Adrenal gland (tissue), 12 donors: ENCODE results near the gene SLC2A9. TPM values are rescaled to one million over a fixed set of nuclear protein-coding genes. Genes with fewer than 3 reads are reported as not detected.

Source experiments
- DNase-seq, 7 donors: peaks; one replicate each; pipeline ENCODE4 v3.0.0-alpha.2; 2019 to 2020
- H3K27ac ChIP-seq, 5 donors: fragments of 200-600 bp; sonication (generic) in 4 of 5; 1 replicate in 3 of 5; 2 replicates in 2 of 5; pipeline versions ENCODE4 v1.5.1 to v1.8.0; 2016 to 2020; ENCODE audit warnings: mild to moderate bottlenecking in 1 of 5
- H3K27me3 ChIP-seq: fragments of 200-600 bp; 2 replicates; pipeline ENCODE4 v1.8.0; 2021
- H3K36me3 ChIP-seq, 2 donors: fragments of 200-600 bp; replicated peaks in 1 of 2; 1 replicate in 1 of 2; 2 replicates in 1 of 2; pipeline versions ENCODE4 v1.5.1 to v1.8.0; 2018 to 2022
- H3K4me1 ChIP-seq, 2 donors: fragments of 200-600 bp; replicated peaks in 1 of 2; 1 replicate in 1 of 2; 2 replicates in 1 of 2; pipeline versions ENCODE4 v1.5.1 to v1.8.0; 2018 to 2021
- H3K4me3 ChIP-seq, 4 donors: fragments of 200-600 bp; sonication (generic) in 3 of 4; one replicate each; pipeline ENCODE4 v1.5.1; 2016 to 2018
- H3K9me3 ChIP-seq, 3 donors: fragments of 200-600 bp; sonication (generic) in 1 of 3; replicated peaks in 1 of 3; 1 replicate in 2 of 3; 2 replicates in 1 of 3; pipeline versions ENCODE4 v1.5.1 to v1.8.0; 2016 to 2021
- POLR2A ChIP-seq, 2 donors: fragments of 450-650 bp; IDR thresholded peaks; one replicate each; pipeline ENCODE4 v1.6.1; 2017; ENCODE audit warnings: antibody characterized with exemption in 2 of 2, mild to moderate bottlenecking in 2 of 2, moderate library complexity in 1 of 2
- WGBS, 4 donors: extraction: QIAGEN DNeasy Blood & Tissue Kit in 2 of 4; methylation state at CpG; one replicate each; pipeline versions ENCODE4 v1.1.5 to v1.1.7; 2013 to 2017; 5-methylcytosine and 5-hydroxymethylcytosine counted together
- intact Hi-C, 2 donors: fragments of 100-400 bp; cut with DNase I; formaldehyde crosslinking; loops; one replicate each; pipeline versions ENCODE4 v1.14.1 to v1.15.0; 2022 to 2023
- polyA plus RNA-seq, 3 donors: library from polyadenylated mRNA; stranded (reverse); fragments of 200-250 nt in 2 of 3; fragments of 350-450 nt in 1 of 3; fragmentation: Illumina TruSeq in 1 of 3; extraction: RNeasy Lipid Tissue Mini Kit (QIAGEN cat#74804) in 1 of 3; gene quantifications; one replicate each; pipeline ENCODE4 v1.2.3, GENCODE V29; 2013 to 2014
- total RNA-seq, 9 donors: library from RNA; depleted of rRNA in 4 of 9; stranded (reverse); fragments of >200 nt in 4 of 9; fragments of 120-200 nt in 1 of 9; fragmentation: NEBNext Ultra II Directional in 1 of 9; extraction: Animal tissue kit (Norgen Biotek cat#: 25700) in 1 of 9; gene quantifications; one replicate each; pipeline versions ENCODE4 v1.1.0 to v1.2.4, GENCODE V29; 2013 to 2023
- TF ChIP-seq, protein P1 (sequence below), 6 experiments: fragments of 450-650 bp in 4 of 6; fragments of 200-600 bp in 2 of 6; sonication (generic) in 1 of 6; IDR thresholded peaks; 1 replicate in 5 of 6; 2 replicates in 1 of 6; pipeline versions ENCODE4 v1.5.1 to v1.8.0; 2016 to 2021; ENCODE audit warnings: antibody characterized with exemption in 6 of 6, mild to moderate bottlenecking in 2 of 6, moderate library complexity in 1 of 6
- donor health status: healthy with polysubstance abuse.
- donor health status: Bipolar disorder and iron deficiency.
- donor health status: DM: yes; HTN: yes; CAD: no.
- donor health status: DM: no; HTN: no; CAD: no.
- donor health status: DM: no; HTN: no; CAD: no.
- donor health status: DM: yes; HTN: yes; CAD: no.

The SLC2A9 gene
- total and polyA plus RNA-seq, 12 donors: 1.8 to 16.6 (median 8.5) TPM

DNA sequence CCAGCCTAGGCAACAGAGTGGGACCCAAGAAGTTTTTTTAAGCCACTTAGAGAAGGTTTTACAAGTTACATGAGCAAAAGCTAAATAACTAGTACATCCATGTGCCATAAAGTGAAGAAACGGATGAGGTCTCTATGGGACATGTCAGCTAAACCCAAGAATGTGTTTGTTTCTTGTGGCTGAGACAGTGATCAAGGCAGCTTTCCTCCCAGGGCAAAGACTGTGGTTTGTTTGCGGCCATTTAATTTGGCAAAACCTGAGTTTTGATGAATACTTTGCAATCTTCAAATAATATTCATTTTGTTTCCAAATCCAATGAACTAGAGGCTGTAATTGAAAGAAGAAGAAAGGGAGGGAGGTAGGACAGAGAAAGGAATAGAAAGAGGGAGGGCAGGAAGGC is 44.9 kb upstream of the SLC2A9 start:
- peaks cover 0 to 14% of the 10 kb centered on the region in 2 donors for H3K4me1 ChIP-seq
- no peak for DNase-seq
- no peaks in the 10 kb centered on the region for H3K36me3 ChIP-seq
- intact Hi-C loops: loop anchor here in 1 of 2 donors (5.0 kb wide), 1 partner anchor 44 kb away; the partner anchor contains the start of gene SLC2A9
- no peak overlapping the region for H3K27ac ChIP-seq
- no peak overlapping the region for H3K4me3 ChIP-seq
- WGBS, 4 donors: 45 to 72% (median 58%) methylated on average over 2 of the region's 2 CpGs
- no peaks in the 10 kb centered on the region for H3K27me3 ChIP-seq
- no peaks in the 10 kb centered on the region for H3K9me3 ChIP-seq
- TF ChIP-seq, protein P1, sequence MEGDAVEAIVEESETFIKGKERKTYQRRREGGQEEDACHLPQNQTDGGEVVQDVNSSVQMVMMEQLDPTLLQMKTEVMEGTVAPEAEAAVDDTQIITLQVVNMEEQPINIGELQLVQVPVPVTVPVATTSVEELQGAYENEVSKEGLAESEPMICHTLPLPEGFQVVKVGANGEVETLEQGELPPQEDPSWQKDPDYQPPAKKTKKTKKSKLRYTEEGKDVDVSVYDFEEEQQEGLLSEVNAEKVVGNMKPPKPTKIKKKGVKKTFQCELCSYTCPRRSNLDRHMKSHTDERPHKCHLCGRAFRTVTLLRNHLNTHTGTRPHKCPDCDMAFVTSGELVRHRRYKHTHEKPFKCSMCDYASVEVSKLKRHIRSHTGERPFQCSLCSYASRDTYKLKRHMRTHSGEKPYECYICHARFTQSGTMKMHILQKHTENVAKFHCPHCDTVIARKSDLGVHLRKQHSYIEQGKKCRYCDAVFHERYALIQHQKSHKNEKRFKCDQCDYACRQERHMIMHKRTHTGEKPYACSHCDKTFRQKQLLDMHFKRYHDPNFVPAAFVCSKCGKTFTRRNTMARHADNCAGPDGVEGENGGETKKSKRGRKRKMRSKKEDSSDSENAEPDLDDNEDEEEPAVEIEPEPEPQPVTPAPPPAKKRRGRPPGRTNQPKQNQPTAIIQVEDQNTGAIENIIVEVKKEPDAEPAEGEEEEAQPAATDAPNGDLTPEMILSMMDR (IDR thresholded peaks at IDR 0.05): no peak
- TF ChIP-seq POLR2A (IDR thresholded peaks at IDR 0.05): no peak

DNA sequence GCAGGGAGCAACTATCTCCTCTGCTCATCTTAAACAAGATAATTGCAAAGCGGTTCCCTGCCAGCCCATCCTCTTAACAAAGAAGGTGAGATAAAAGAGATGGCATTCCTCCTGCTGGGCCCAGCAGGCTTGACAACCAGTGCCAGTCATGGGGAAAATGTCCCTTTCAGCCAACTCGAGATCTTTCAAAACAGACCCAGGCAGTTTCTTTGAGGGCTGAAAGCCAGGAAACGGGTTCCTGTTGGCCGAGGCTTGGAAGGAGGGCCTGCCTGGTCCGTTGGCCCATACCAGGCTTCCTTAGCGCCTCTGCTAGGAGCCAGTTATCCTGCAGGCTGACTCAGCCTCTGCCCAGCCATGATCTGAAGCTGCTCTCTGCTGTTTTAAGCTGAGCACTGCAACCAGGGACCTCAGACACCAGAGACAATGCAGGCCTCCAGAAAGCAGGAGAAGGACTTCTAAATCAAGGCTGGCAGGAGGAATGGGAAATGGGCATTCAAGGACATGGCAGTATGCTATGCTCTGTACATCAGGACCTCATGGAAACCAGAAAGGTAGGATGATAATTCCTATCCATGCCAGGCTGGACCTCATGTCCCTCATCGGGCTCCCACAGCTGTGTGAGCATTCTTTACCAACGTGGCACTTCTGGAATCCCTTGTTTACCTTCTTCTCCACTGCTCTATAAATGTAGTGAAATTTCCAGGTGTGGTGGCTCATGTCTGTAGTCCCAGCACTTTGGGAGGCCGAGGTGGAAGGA is 42.4 kb upstream of the SLC2A9 start:
- TF ChIP-seq, protein P1 (IDR thresholded peaks at IDR 0.05): peak; percentile 52 to 98 (median 93)
- TF ChIP-seq POLR2A (IDR thresholded peaks at IDR 0.05): no peak
- Histone ChIP-seq H3K36me3 (no peaks in the 10 kb centered on the region), H3K27me3 (no peaks in the 10 kb centered on the region), H3K27ac (peak overlapping the region in 2 of 5 donors; percentile 53 to 67), H3K4me1 (peaks cover 0 to 14% of the 10 kb centered on the region in 2 donors), H3K9me3 (no peaks in the 10 kb centered on the region), H3K4me3 (no peak overlapping the region)
- DNase-seq: peak; percentile 77 to 93 (median 88)
- WGBS, 4 donors: 40 to 51% (median 47%) methylated on average over 7 to 9 of the region's 9 CpGs
- intact Hi-C loops: loop anchor here (5.0 kb wide), 2 partner anchors 41 to 301 kb away; partner anchors contain the start of gene SLC2A9 (in 1 of the 2)

DNA sequence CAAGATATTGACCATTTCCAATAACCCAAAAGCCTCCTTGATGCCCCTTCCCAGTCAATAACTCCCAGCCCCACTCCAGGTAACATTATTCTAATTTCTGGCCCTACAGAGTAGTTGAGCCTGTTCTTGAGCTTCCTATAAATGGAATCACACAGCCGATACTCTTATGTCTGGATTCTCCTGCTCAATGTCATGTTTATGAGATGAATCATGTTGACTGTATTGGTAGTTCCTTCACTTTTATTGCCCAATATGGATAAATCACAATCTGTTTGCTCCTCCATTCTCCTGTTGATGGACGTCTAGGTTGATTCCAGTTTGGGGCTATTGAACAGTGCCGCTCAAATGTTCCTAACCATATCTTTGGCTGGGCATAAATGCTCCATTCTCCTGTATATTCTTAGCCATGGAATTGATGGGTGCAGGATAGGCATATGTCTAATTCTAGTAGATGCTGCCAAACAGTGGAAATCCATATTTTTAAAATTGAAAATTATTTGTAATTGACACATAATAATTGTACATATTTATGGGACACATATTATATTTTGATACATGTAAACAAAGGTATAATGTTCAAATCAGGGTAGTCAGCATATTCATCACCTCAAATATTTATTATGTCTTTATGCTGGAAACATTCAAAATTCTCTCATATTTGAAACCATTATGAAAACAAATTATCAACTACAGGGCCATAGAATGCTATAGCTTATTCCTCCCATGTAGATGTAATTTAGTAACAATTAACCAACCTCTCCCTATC is 40.5 kb upstream of the SLC2A9 start:
- TF ChIP-seq, protein P1 (IDR thresholded peaks at IDR 0.05): no peak
- no peak for TF ChIP-seq POLR2A (IDR thresholded peaks at IDR 0.05)
- no peak overlapping the region for H3K4me3 ChIP-seq
- H3K36me3 ChIP-seq: no peaks in the 10 kb centered on the region
- no peaks in the 10 kb centered on the region for H3K27me3 ChIP-seq
- DNase-seq: no peak
- WGBS, 4 donors: 76 to 87% (median 83%) methylated on average over 3 of the region's 3 CpGs
- peaks cover 0 to 14% of the 10 kb centered on the region in 2 donors for H3K4me1 ChIP-seq
- no peak overlapping the region for H3K27ac ChIP-seq
- H3K9me3 ChIP-seq: no peaks in the 10 kb centered on the region
- intact Hi-C loops: loop anchor here (5.0 kb wide), 2 partner anchors 40 to 300 kb away; partner anchors contain the start of gene SLC2A9 (in 1 of the 2)

DNA sequence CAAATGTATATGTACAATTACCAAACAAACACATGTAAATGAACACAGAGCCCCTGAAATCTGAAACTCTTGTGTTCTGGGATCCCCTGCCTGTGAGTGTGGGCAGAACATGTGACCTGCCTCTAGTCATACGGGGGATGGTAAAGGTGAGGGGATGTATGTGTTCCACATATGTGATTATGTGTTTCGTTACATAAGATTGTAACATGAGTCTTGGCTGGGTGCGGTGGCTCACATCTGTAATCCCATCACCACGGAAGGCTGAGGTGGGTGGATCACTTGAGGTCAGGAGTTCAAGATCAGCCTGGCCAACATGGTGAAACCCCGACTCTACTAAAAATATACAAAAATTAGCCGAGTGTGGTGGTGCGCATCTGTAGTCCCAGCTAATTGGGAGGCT is 37.1 kb upstream of the SLC2A9 start:
- no peak overlapping the region for H3K4me3 ChIP-seq
- H3K27ac ChIP-seq: no peak overlapping the region
- no peaks in the 10 kb centered on the region for H3K36me3 ChIP-seq
- 93 to 94% (median 94%) methylated on average over 6 to 7 of the region's 7 CpGs for WGBS, 4 donors
- H3K4me1 ChIP-seq: peaks cover 0 to 7% of the 10 kb centered on the region in 2 donors
- H3K9me3 ChIP-seq: no peaks in the 10 kb centered on the region
- TF ChIP-seq POLR2A (IDR thresholded peaks at IDR 0.05): no peak
- intact Hi-C loops: no loop called here
- DNase-seq: no peak
- no peaks in the 10 kb centered on the region for H3K27me3 ChIP-seq
